Caco-2 (cell line): Measurements from ENCODE around the gene CDRT4. TPM values are rescaled to one million over a fixed set of nuclear protein-coding genes. Genes with fewer than 3 reads are reported as not detected.

ENCODE experiments used
- BruUV-seq: library from RNA; stranded (reverse); fragments of 400-500 nt; replicated peaks from 2 replicates; lab custom pipeline; 2021; lab: Mats Ljungman, UMichigan
- CTCF ChIA-PET: fragments of 300-600 bp; sonication (Branson Sonifier 250); formaldehyde crosslinking; loops from one replicate; lab custom pipeline; 2022; ENCODE audit warnings: antibody characterized with exemption; lab: Charles Lee
- POLR2A ChIA-PET: fragments of 300-600 bp; sonication (Branson Sonifier 250); formaldehyde crosslinking; loops from one replicate; lab custom pipeline; 2022; ENCODE audit warnings: antibody characterized with exemption; lab: Charles Lee
- DNase-seq, 2 experiments: peaks; one replicate each; pipeline versions ENCODE4 v3.0.0 to v3.0.0-alpha.2; 2020 to 2022
- H3K27me3 ChIP-seq: replicated peaks from 2 replicates; pipeline ENCODE4 v1.6.0; 2011; ENCODE audit warnings: low read length; ENCODE audit not compliant: control insufficient read depth, insufficient read depth
- H3K36me3 ChIP-seq: 2 replicates; pipeline ENCODE4 v1.5.1; 2011; ENCODE audit warnings: low read length; ENCODE audit not compliant: control insufficient read depth, insufficient read depth
- H3K4me1 ChIP-seq: fragments of 250-450 bp; sonication (Bioruptor Pico); 2 replicates; pipeline ENCODE4 v1.5.1; 2020; ENCODE audit warnings: mild to moderate bottlenecking
- H3K4me3 ChIP-seq: 2 replicates; pipeline ENCODE4 v1.5.1; 2011; ENCODE audit warnings: low read depth, mild to moderate bottlenecking, control low read depth, low read length
- H3K9me3 ChIP-seq: fragments of 250-450 bp; sonication (Bioruptor Pico); 2 replicates; pipeline ENCODE4 v1.5.1; 2020; ENCODE audit warnings: mild to moderate bottlenecking, moderate library complexity
- H3K27ac Mint-ChIP-seq: one replicate; pipeline ENCODE4 v1.8.0; 2022; ENCODE audit warnings: mixed read lengths; ENCODE audit not compliant: unreplicated experiment
- H3K27me3 Mint-ChIP-seq: one replicate; pipeline ENCODE4 v1.8.0; 2022; ENCODE audit warnings: mixed read lengths; ENCODE audit not compliant: insufficient read depth, unreplicated experiment
- H3K36me3 Mint-ChIP-seq: one replicate; pipeline ENCODE4 v1.8.0; 2022; ENCODE audit warnings: mild to moderate bottlenecking, mixed read lengths; ENCODE audit not compliant: insufficient read depth, unreplicated experiment
- H3K4me1 Mint-ChIP-seq: one replicate; pipeline ENCODE4 v1.8.0; 2022; ENCODE audit warnings: low read depth, mixed read lengths; ENCODE audit not compliant: unreplicated experiment
- H3K4me3 Mint-ChIP-seq: one replicate; pipeline ENCODE4 v1.8.0; 2022; ENCODE audit warnings: mild to moderate bottlenecking, moderate library complexity, mixed read lengths; ENCODE audit not compliant: unreplicated experiment
- H3K9me3 Mint-ChIP-seq: one replicate; pipeline ENCODE4 v1.8.0; 2022; ENCODE audit warnings: mixed read lengths; ENCODE audit not compliant: unreplicated experiment
- CTCF ChIP-seq, 2 experiments: fragments of 200-600 bp in 1 of 2; IDR thresholded peaks; 1 replicate in 1 of 2; 2 replicates in 1 of 2; pipeline versions ENCODE4 v1.5.1 to v1.8.0; 2011 to 2022; ENCODE audit warnings: antibody characterized with exemption in 1 of 2, control low read depth in 1 of 2, inconsistent platforms in 1 of 2, low read depth in 1 of 2, low read length in 1 of 2, mild to moderate bottlenecking in 1 of 2, moderate library complexity in 1 of 2; ENCODE audit not compliant: insufficient read depth in 1 of 2, severe bottlenecking in 1 of 2, unreplicated experiment in 1 of 2
- intact Hi-C: fragments of 100-400 bp; cut with micrococcal nuclease; formaldehyde crosslinking; loops from one replicate; pipeline ENCODE4 v1.10.0; 2022; ENCODE audit not compliant: unreplicated experiment
- total RNA-seq: library from RNA; stranded (reverse); gene quantifications from 2 replicates; pipeline ENCODE4 v1.2.3, GENCODE V29; 2022

Gene CDRT4
- total RNA-seq, 1 experiment from 2014 or later = 6.3 TPM

DNA sequence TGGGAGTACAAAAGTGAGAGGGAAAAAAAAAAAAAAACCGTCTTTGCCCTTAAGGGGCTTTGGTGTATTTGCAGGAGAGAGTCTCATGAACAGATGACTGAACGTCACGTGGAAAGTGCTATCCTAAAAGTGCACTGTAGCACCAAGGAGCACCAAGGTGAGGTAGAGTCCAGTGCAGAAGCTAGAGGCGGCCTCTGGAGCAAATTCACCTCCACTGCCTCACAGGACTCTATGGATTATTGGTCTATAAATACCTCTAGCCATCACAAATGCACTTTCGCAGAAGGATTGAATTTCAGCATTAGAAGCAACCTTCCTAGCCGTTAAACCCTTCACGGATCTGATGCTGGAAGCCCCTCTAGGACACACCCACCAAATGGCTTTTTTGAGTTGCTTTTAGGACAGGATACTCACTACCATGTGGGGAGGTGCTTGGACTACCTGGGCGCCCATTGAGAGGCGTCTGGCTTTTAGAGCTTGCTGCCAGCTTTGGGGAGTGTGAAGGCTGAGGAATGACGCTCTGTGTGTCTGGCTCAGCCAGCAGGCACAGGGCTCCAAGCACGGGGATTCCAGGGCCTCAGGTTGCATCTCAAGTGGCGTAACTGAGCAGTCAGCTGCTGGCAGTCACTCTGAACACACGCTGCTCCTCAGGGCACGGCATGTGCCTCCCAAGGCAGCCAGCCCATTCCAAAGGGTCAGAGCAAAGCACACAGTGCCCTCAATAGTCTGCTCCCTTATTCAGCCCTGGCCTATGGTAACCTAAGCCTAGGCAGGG, 52.7 kb downstream of the CDRT4 start:
- Mint-ChIP-seq H3K4me3 (no peak overlapping the region), H3K9me3 (no peaks in the 10 kb centered on the region), H3K27me3 (no peaks in the 10 kb centered on the region), H3K36me3 (no peaks in the 10 kb centered on the region), H3K4me1 (no peaks in the 10 kb centered on the region), H3K27ac (no peak overlapping the region)
- Histone ChIP-seq H3K4me3 (no peak overlapping the region), H3K9me3 (no peaks in the 10 kb centered on the region), H3K27me3 (no peaks in the 10 kb centered on the region), H3K4me1 (no peaks in the 10 kb centered on the region), H3K36me3 (no peaks in the 10 kb centered on the region)
- POLR2A ChIA-PET = no interaction called here
- CTCF ChIA-PET = no interaction called here
- DNase-seq = no peak
- no TSS peak for BruUV-seq
- intact Hi-C loops = no loop called here
- no peak for TF ChIP-seq CTCF (IDR thresholded peaks at IDR 0.05; ENCODE audit: insufficient read depth in 1 of 2, low read depth in 1 of 2, low read length in 1 of 2, severe bottlenecking in 1 of 2, unreplicated experiment in 1 of 2)

DNA sequence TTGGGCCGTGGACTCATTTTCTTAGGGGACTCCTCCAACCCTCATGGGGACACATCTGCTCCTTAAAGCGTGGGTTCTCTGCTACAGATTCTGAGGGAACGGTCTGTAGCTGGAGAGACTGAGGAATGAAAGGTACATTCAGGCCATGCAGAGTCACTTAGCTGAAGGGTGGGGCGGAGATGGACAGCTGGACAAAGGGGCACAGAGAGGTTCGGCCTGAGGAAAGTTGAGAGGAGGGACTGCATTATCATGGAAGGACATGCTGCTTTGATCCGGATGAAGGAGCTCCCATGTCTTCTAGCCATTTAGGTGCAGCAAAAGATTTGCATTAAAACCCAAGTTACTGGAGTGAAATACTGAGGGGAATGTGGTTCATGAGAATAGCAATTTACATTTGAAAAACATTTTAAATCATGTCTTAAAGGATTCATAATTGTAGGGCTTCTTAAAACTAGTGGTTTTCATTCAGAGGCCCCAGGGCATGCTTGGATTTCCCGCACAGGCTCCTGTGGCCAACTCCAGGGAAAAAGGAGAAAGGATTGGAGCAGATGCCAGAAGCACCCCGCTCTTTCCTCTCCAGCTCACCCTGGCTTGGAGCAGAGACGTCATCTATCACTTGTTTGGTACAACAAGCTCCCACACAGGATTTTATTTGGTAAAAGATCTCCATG, 54.2 kb downstream of the CDRT4 start:
- H3K36me3 ChIP-seq = no peaks in the 10 kb centered on the region
- no peak overlapping the region for H3K4me3 ChIP-seq
- H3K9me3 ChIP-seq = no peaks in the 10 kb centered on the region

GRCh38 chr17:15412606-15413005, 54.8 kb downstream of the CDRT4 start:
- no peak overlapping the region for H3K4me3 Mint-ChIP-seq
- POLR2A ChIA-PET = no interaction called here

More for the DNA sequence above, 54.2 kb downstream of the CDRT4 start:
- intact Hi-C loops = no loop called here
- no peak for DNase-seq
- TF ChIP-seq CTCF (IDR thresholded peaks at IDR 0.05; ENCODE audit: insufficient read depth in 1 of 2, low read depth in 1 of 2, low read length in 1 of 2, severe bottlenecking in 1 of 2, unreplicated experiment in 1 of 2) = no peak
- Mint-ChIP-seq H3K4me1 (no peaks in the 10 kb centered on the region), H3K27me3 (no peaks in the 10 kb centered on the region), H3K9me3 (no peaks in the 10 kb centered on the region), H3K4me3 (no peak overlapping the region), H3K27ac (no peak overlapping the region), H3K36me3 (no peaks in the 10 kb centered on the region)
- Histone ChIP-seq H3K4me1 (no peaks in the 10 kb centered on the region), H3K27me3 (no peaks in the 10 kb centered on the region)
- ChIA-PET CTCF (no interaction called here), POLR2A (no interaction called here)
- no TSS peak for BruUV-seq

More at GRCh38 chr17:15412606-15413005, 54.8 kb downstream of the CDRT4 start:
- no peaks in the 10 kb centered on the region for H3K36me3 ChIP-seq
- no peak for DNase-seq
- no peak overlapping the region for H3K27ac Mint-ChIP-seq
- no peaks in the 10 kb centered on the region for H3K27me3 ChIP-seq
- no peaks in the 10 kb centered on the region for H3K9me3 ChIP-seq
- H3K4me3 ChIP-seq = no peak overlapping the region
- no TSS peak for BruUV-seq
- H3K27me3 Mint-ChIP-seq = no peaks in the 10 kb centered on the region
- CTCF ChIA-PET = no interaction called here
- no peaks in the 10 kb centered on the region for H3K9me3 Mint-ChIP-seq
- H3K4me1 Mint-ChIP-seq = no peaks in the 10 kb centered on the region
- no peak for TF ChIP-seq CTCF (IDR thresholded peaks at IDR 0.05; ENCODE audit: insufficient read depth in 1 of 2, low read depth in 1 of 2, low read length in 1 of 2, severe bottlenecking in 1 of 2, unreplicated experiment in 1 of 2)
- H3K36me3 Mint-ChIP-seq = no peaks in the 10 kb centered on the region
- H3K4me1 ChIP-seq = no peaks in the 10 kb centered on the region
- intact Hi-C loops = no loop called here
